DOHH2 (cell line): ENCODE measurements around the gene CASP6.

Experiments used
- H3F3A ChIP-seq: fragments of 200-600 bp; sonication (generic), shearing (Covaris generic); 2 replicates; pipeline ENCODE4 v1.6.0; 2016; ENCODE audit warnings: antibody characterized with exemption, mild to moderate bottlenecking; ENCODE audit not compliant: control insufficient read depth, insufficient read depth
- H3K27ac ChIP-seq: fragments of 200-600 bp; sonication (generic); 2 replicates; pipeline ENCODE4 v1.5.1; 2014; ENCODE audit warnings: low read depth, mild to moderate bottlenecking, low read length, moderate library complexity
- H3K27me3 ChIP-seq: fragments of 200-600 bp; sonication (generic); 2 replicates; pipeline ENCODE4 v1.6.1; 2014; ENCODE audit warnings: mild to moderate bottlenecking, low read length, mixed read lengths; ENCODE audit not compliant: control insufficient read depth
- H3K36me3 ChIP-seq: fragments of 200-600 bp; sonication (generic); 2 replicates; pipeline ENCODE4 v1.6.1; 2014; ENCODE audit warnings: mild to moderate bottlenecking, low read length, moderate library complexity, mixed read lengths; ENCODE audit not compliant: control insufficient read depth
- H3K4me1 ChIP-seq: fragments of 200-600 bp; sonication (generic); 2 replicates; pipeline ENCODE4 v1.6.1; 2014; ENCODE audit warnings: mild to moderate bottlenecking, low read length, mixed read lengths; ENCODE audit not compliant: control insufficient read depth
- H3K4me2 ChIP-seq: fragments of 200-600 bp; sonication (generic); 2 replicates; pipeline ENCODE4 v1.6.0; 2014; ENCODE audit warnings: mild to moderate bottlenecking, low read length, moderate library complexity
- H3K4me3 ChIP-seq: fragments of 200-600 bp; sonication (generic); 2 replicates; pipeline ENCODE4 v1.5.1; 2014; ENCODE audit warnings: mild to moderate bottlenecking, low read length, mixed read lengths
- H3K79me2 ChIP-seq: fragments of 200-600 bp; sonication (generic); 2 replicates; pipeline ENCODE4 v1.6.1; 2014; ENCODE audit warnings: mild to moderate bottlenecking, low read length, mixed read lengths; ENCODE audit not compliant: control insufficient read depth
- H3K9me2 ChIP-seq: fragments of 200-600 bp; sonication (generic); replicated peaks from 2 replicates; pipeline ENCODE4 v1.6.1; 2014; ENCODE audit warnings: mild to moderate bottlenecking, low read length, mixed read lengths; ENCODE audit not compliant: control insufficient read depth
- H3K9me3 ChIP-seq: fragments of 200-600 bp; sonication (generic); 2 replicates; pipeline ENCODE4 v1.6.1; 2014; ENCODE audit warnings: antibody characterized with exemption, low read length, mixed read lengths; ENCODE audit not compliant: control insufficient read depth, insufficient read depth
- H4K20me1 ChIP-seq: fragments of 200-600 bp; sonication (generic); 2 replicates; pipeline ENCODE4 v1.6.0; 2014; ENCODE audit warnings: low read depth, mild to moderate bottlenecking, antibody characterized with exemption, low read length, moderate library complexity; ENCODE audit not compliant: control insufficient read depth, insufficient read depth
- EZH2phosphoT487 ChIP-seq: fragments of 200-600 bp; sonication (generic); IDR thresholded peaks from 2 replicates; pipeline ENCODE4 v1.6.1; 2017; ENCODE audit warnings: borderline replicate concordance, mild to moderate bottlenecking, antibody characterized with exemption, low read length, moderate library complexity, mixed read lengths
- TF ChIP-seq, protein P1 (sequence below): fragments of 200-600 bp; sonication (generic); IDR thresholded peaks from one replicate; pipeline ENCODE4 v1.5.1; 2014; ENCODE audit warnings: antibody characterized with exemption, mild to moderate bottlenecking, low read depth, low read length; ENCODE audit not compliant: poor library complexity, severe bottlenecking

Gene CASP6

DNA sequence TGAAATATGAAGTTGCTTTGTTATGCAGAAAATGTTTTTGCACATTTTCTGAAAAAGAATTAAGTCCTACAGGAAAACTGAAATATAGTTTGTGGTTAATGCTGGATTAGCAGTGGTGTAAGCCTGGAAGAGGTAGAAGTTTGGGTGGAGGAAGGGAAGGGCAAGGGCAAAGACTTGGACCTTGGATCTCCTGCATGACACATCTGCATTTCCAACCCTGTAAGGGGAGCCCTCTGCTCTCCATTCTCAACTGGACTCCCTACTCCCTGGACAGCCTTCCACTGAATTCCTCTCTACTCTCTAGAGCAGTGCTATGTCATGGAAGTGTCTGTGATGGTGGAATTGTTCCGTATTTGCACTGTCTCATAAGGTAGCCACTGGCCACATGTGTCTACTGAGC lies 4.6 kb downstream of the CASP6 start:
- no peaks in the 10 kb centered on the region for H3K79me2 ChIP-seq
- no peaks in the 10 kb centered on the region for H4K20me1 ChIP-seq
- peaks cover 23% of the 10 kb centered on the region for H3K4me1 ChIP-seq
- no peaks in the 10 kb centered on the region for H3K9me2 ChIP-seq
- H3K4me2 ChIP-seq = no peak overlapping the region
- peaks cover 7% of the 10 kb centered on the region; the same call in 1 of the 2 replicates for H3F3A ChIP-seq
- no peak overlapping the region for H3K27ac ChIP-seq
- no peaks in the 10 kb centered on the region for H3K27me3 ChIP-seq
- H3K4me3 ChIP-seq = no peak overlapping the region
- TF ChIP-seq EZH2phosphoT487 = no peak
- no peaks in the 10 kb centered on the region for H3K36me3 ChIP-seq
- H3K9me3 ChIP-seq = no peaks in the 10 kb centered on the region

DNA sequence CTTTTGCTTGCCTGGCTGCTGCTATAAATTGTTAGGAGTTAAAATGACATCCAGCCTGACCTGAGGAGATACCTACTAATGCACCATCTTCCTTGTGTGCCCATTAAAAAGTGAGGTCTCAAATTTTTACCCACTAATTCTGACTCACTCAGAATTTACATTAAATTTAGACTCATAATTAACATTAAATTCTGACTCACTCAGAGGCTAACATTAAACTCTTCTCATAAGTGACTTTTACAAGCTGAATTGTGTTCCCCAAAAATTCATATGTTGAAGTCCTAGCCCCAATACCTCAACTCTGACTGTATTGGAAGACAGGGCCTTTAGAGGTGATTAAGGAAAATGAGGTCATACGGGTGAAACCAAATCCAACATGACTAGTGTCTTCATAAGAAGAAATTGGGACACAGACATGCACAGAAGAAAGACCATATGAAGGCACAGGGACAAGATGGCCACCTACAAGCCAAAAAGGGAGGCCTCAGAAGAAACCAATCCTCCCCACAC lies 11.8 kb downstream of the CASP6 start:
- TF ChIP-seq, protein P1, sequence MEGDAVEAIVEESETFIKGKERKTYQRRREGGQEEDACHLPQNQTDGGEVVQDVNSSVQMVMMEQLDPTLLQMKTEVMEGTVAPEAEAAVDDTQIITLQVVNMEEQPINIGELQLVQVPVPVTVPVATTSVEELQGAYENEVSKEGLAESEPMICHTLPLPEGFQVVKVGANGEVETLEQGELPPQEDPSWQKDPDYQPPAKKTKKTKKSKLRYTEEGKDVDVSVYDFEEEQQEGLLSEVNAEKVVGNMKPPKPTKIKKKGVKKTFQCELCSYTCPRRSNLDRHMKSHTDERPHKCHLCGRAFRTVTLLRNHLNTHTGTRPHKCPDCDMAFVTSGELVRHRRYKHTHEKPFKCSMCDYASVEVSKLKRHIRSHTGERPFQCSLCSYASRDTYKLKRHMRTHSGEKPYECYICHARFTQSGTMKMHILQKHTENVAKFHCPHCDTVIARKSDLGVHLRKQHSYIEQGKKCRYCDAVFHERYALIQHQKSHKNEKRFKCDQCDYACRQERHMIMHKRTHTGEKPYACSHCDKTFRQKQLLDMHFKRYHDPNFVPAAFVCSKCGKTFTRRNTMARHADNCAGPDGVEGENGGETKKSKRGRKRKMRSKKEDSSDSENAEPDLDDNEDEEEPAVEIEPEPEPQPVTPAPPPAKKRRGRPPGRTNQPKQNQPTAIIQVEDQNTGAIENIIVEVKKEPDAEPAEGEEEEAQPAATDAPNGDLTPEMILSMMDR = no peak
- TF ChIP-seq EZH2phosphoT487 = no peak
- H3K4me2 ChIP-seq = no peak overlapping the region

DNA sequence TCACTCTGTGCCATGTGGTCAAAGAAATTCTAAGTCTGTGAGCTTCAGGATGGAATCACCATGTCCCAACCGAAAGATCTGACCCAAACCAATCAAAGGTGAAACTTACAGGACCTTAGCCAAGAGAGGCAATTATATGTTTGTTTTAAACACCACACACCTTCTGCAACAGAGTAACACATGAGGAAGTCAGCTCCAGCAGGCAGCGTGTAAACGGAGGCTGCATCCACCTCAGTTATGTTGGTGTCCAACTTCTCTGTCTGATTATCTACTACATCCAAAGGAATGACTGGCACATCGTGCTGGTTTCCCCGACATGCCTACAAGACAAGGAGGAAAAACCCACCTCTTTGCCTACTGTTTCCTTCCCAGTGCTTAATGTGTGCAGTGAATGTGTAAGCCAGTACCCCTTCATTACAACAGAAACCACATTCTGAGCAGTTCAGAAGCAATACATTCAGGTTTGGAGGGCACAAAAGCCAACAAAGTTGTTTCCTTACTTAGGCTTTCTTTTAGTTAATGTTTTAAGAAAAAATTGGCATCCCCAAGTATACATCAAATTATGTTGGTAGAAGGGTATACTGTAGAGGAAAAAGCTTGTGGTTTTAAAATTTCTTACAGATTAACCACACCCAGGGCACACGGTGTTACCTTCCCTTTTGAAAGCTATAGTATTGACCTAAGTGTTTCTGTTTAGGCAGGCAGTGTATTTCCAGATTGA lies 12.4 kb downstream of the CASP6 start:
- Histone ChIP-seq H3K4me2 (no peak overlapping the region), H3K27me3 (no peaks in the 10 kb centered on the region), H3K79me2 (no peaks in the 10 kb centered on the region), H3K36me3 (peaks cover 51% of the 10 kb centered on the region), H3K9me2 (no peaks in the 10 kb centered on the region), H3F3A (peaks cover 3% of the 10 kb centered on the region), H3K4me1 (peaks cover 7% of the 10 kb centered on the region), H3K9me3 (no peaks in the 10 kb centered on the region), H3K4me3 (no peak overlapping the region), H4K20me1 (no peaks in the 10 kb centered on the region), H3K27ac (no peak overlapping the region)
- TF ChIP-seq, protein P1 = no peak
- TF ChIP-seq EZH2phosphoT487 = no peak

More for the DNA sequence above, 11.8 kb downstream of the CASP6 start:
- H4K20me1 ChIP-seq = no peaks in the 10 kb centered on the region
- no peaks in the 10 kb centered on the region for H3K79me2 ChIP-seq
- no peaks in the 10 kb centered on the region for H3K27me3 ChIP-seq
- no peak overlapping the region for H3K4me3 ChIP-seq
- no peaks in the 10 kb centered on the region for H3K9me3 ChIP-seq
- no peaks in the 10 kb centered on the region for H3K9me2 ChIP-seq
- H3K4me1 ChIP-seq = peaks cover 11% of the 10 kb centered on the region
- no peak overlapping the region for H3K27ac ChIP-seq
- peaks cover 7% of the 10 kb centered on the region for H3F3A ChIP-seq
- H3K36me3 ChIP-seq = peaks cover 47% of the 10 kb centered on the region

DNA sequence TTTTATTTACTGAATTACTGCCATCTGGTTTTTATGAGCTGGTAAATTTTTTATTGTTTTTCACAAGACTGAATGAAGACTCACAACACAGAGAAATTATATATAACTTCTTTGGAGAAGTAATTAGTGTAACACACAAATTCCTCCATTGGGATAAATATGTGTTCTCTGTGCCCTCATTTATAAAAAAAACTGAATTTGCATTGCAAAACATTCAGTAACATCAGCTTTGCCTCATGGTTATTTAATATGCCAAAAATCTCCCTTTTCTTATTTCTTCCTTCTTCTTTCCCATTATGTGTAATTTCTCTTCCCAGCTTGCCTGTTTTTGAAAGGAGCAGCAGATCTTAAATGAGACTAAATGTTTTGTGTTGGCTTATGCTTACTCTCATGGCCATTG lies 18.5 kb downstream of the CASP6 start:
- peaks cover 47% of the 10 kb centered on the region for H3K36me3 ChIP-seq
- no peaks in the 10 kb centered on the region for H4K20me1 ChIP-seq
- H3F3A ChIP-seq = no peaks in the 10 kb centered on the region
- TF ChIP-seq, protein P1 = no peak
- no peak for TF ChIP-seq EZH2phosphoT487
- H3K4me1 ChIP-seq = peaks cover 16% of the 10 kb centered on the region
- no peak overlapping the region for H3K27ac ChIP-seq
- H3K9me3 ChIP-seq = no peaks in the 10 kb centered on the region
- H3K9me2 ChIP-seq = no peaks in the 10 kb centered on the region
- H3K79me2 ChIP-seq = no peaks in the 10 kb centered on the region
- H3K4me3 ChIP-seq = no peak overlapping the region
- no peaks in the 10 kb centered on the region for H3K27me3 ChIP-seq
- H3K4me2 ChIP-seq = no peak overlapping the region
